Measurements from ENCODE around the gene CNTNAP5. TPM values are rescaled to one million over a fixed set of nuclear protein-coding genes. Genes with fewer than 3 reads are reported as not detected.

CNTNAP5 gene
- total and polyA plus RNA-seq, 2 donors (not counting 1 experiment from before 2014, with no cell fraction given): not detected

DNA sequence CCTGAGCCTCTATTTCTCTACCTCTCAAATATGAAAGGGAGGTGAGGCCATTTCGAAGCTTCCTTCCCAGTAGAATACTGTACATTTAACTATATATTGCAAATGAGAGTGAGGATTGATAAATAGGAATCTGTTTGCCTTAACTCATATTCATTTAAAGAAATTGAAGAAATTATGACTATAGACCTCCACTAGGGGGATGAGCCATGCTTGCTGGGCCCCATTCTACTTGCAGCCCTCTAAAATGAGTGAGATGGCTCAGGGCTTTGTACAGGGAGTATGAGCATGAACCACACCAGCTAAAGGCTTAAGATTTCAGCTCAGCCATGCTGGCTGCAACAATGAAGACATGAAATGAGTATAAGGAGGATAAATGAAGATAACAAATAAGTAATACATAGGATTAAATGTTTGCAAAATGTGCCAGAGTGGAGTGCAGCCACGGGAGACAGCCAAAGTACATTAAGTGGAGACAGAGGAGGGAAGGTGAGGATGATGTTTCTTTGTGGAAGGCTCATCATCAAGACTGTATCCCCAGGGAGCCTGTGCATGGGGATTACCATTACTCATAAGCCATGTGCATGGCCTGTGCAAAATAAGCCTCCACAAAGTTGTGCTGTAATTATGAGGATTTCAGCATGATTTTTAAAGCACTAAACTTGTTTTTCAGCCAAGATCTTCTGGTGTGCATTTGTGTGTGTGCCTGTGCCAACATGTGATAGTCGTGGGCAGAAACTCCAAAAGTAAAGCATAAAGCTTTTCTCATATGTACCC is 300.8 kb downstream of the CNTNAP5 start:
- ATAC-seq (ENCODE audit: low read depth) (no peak), DNase-seq (no peak)
- H3K4me3 Mint-ChIP-seq: no peak overlapping the region
- Histone ChIP-seq H3K27ac (ENCODE audit: low read length in 2 of 2) (no peak overlapping the region), H3K36me3 (replicated peaks in 1 of 2; ENCODE audit: control extremely low read depth in 1 of 2, control insufficient read depth in 1 of 2, extremely low read depth in 1 of 2, insufficient read depth in 2 of 2, low read length in 1 of 2) (no peaks in the 10 kb centered on the region), H2AFZ (ENCODE audit: insufficient read depth, low read depth, low read length, poor library complexity, severe bottlenecking) (no peak overlapping the region), H3K79me2 (ENCODE audit: control insufficient read depth, insufficient read depth, low read length) (no peaks in the 10 kb centered on the region), H3K9ac (ENCODE audit: low read length) (no peak overlapping the region), H3K4me2 (replicated peaks; ENCODE audit: low read depth, low read length, poor library complexity, severe bottlenecking) (no peak overlapping the region), H3K27me3 (replicated peaks in 1 of 4; ENCODE audit: control extremely low read depth in 1 of 4, control insufficient read depth in 3 of 4, insufficient read depth in 4 of 4, low read length in 3 of 4) (no peaks in the 10 kb centered on the region), H3K4me3 (ENCODE audit: control extremely low read depth in 1 of 5, extremely low read depth in 1 of 5, insufficient read depth in 1 of 5, low read depth in 2 of 5, low read length in 4 of 5) (no peak overlapping the region), H3K9me3 (ENCODE audit: control extremely low read depth in 1 of 3, control insufficient read depth in 2 of 3, insufficient read depth in 1 of 3, low read length in 2 of 3) (peaks cover 0 to 3% (median 1%) of the 10 kb centered on the region in 3 donors), H4K20me1 (ENCODE audit: control insufficient read depth, insufficient read depth, low read length, poor library complexity, severe bottlenecking) (no peaks in the 10 kb centered on the region), H3K4me1 (ENCODE audit: control insufficient read depth in 2 of 2, insufficient read depth in 2 of 2, low read length in 2 of 2) (no peaks in the 10 kb centered on the region)
- POLR2A ChIA-PET: no interaction called here
- H3K9me3 Mint-ChIP-seq (ENCODE audit: insufficient read depth): no peaks in the 10 kb centered on the region
- intact Hi-C loops (cut with micrococcal nuclease): no loop called here
- H3K4me1 Mint-ChIP-seq: no peaks in the 10 kb centered on the region
- 100% methylated on average over 1 of the region's 3 CpGs for WGBS (ENCODE audit: insufficient coverage)
- H3K27ac Mint-ChIP-seq: no peak overlapping the region
- CTCF ChIA-PET: no interaction called here
- no peak for TF ChIP-seq EZH2 (IDR thresholded peaks at IDR 0.05; ENCODE audit: borderline replicate concordance, insufficient read depth, low read depth, low read length, poor library complexity, severe bottlenecking)
- TF ChIP-seq, protein P1, sequence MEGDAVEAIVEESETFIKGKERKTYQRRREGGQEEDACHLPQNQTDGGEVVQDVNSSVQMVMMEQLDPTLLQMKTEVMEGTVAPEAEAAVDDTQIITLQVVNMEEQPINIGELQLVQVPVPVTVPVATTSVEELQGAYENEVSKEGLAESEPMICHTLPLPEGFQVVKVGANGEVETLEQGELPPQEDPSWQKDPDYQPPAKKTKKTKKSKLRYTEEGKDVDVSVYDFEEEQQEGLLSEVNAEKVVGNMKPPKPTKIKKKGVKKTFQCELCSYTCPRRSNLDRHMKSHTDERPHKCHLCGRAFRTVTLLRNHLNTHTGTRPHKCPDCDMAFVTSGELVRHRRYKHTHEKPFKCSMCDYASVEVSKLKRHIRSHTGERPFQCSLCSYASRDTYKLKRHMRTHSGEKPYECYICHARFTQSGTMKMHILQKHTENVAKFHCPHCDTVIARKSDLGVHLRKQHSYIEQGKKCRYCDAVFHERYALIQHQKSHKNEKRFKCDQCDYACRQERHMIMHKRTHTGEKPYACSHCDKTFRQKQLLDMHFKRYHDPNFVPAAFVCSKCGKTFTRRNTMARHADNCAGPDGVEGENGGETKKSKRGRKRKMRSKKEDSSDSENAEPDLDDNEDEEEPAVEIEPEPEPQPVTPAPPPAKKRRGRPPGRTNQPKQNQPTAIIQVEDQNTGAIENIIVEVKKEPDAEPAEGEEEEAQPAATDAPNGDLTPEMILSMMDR (IDR thresholded peaks at IDR 0.05): no peak
- no peaks in the 10 kb centered on the region for H3K27me3 Mint-ChIP-seq

DNA sequence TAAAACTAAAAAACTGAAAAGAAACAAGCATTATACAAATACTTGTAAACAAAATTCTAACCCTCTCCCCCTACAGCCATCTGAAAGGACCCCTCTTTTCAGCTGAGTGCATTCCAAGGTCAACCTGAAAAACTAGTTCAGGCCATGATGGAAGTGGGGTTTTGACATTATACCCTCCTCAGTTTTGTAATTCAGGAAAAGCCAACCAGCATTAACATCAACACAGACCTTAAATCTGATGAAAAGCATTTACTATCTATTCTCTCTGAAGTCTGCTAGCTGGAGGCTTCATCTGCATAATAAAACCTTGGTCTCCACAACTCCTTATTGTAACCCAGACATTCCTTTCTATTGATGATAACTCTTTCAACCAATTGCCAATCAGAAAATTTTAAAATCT is 302.2 kb downstream of the CNTNAP5 start:
- TF ChIP-seq, protein P1 (IDR thresholded peaks at IDR 0.05): no peak
- no peak for TF ChIP-seq EZH2 (IDR thresholded peaks at IDR 0.05; ENCODE audit: borderline replicate concordance, insufficient read depth, low read depth, low read length, poor library complexity, severe bottlenecking)
- DNase-seq (no peak), ATAC-seq (ENCODE audit: low read depth) (no peak)
- Histone ChIP-seq H3K9ac (ENCODE audit: low read length) (no peak overlapping the region), H4K20me1 (ENCODE audit: control insufficient read depth, insufficient read depth, low read length, poor library complexity, severe bottlenecking) (no peaks in the 10 kb centered on the region), H3K4me2 (replicated peaks; ENCODE audit: low read depth, low read length, poor library complexity, severe bottlenecking) (no peak overlapping the region), H3K79me2 (ENCODE audit: control insufficient read depth, insufficient read depth, low read length) (no peaks in the 10 kb centered on the region), H3K4me1 (ENCODE audit: control insufficient read depth in 2 of 2, insufficient read depth in 2 of 2, low read length in 2 of 2) (no peaks in the 10 kb centered on the region), H3K27ac (ENCODE audit: low read length in 2 of 2) (no peak overlapping the region), H3K9me3 (ENCODE audit: control extremely low read depth in 1 of 3, control insufficient read depth in 2 of 3, insufficient read depth in 1 of 3, low read length in 2 of 3) (peaks cover 0 to 3% (median 1%) of the 10 kb centered on the region in 3 donors), H3K27me3 (replicated peaks in 1 of 4; ENCODE audit: control extremely low read depth in 1 of 4, control insufficient read depth in 3 of 4, insufficient read depth in 4 of 4, low read length in 3 of 4) (no peaks in the 10 kb centered on the region), H3K4me3 (ENCODE audit: control extremely low read depth in 1 of 5, extremely low read depth in 1 of 5, insufficient read depth in 1 of 5, low read depth in 2 of 5, low read length in 4 of 5) (no peak overlapping the region), H3K36me3 (replicated peaks in 1 of 2; ENCODE audit: control extremely low read depth in 1 of 2, control insufficient read depth in 1 of 2, extremely low read depth in 1 of 2, insufficient read depth in 2 of 2, low read length in 1 of 2) (no peaks in the 10 kb centered on the region), H2AFZ (ENCODE audit: insufficient read depth, low read depth, low read length, poor library complexity, severe bottlenecking) (no peak overlapping the region)
- H3K27me3 Mint-ChIP-seq: no peaks in the 10 kb centered on the region
- ChIA-PET CTCF (no interaction called here), POLR2A (no interaction called here)
- no peaks in the 10 kb centered on the region for H3K9me3 Mint-ChIP-seq (ENCODE audit: insufficient read depth)
- H3K4me1 Mint-ChIP-seq: no peaks in the 10 kb centered on the region
- intact Hi-C loops (cut with micrococcal nuclease): no loop called here
- H3K4me3 Mint-ChIP-seq: no peak overlapping the region
- no peak overlapping the region for H3K27ac Mint-ChIP-seq
